GM23248 (cell line): Measurements from ENCODE around the gene SPTBN4.

Source experiments
- EZH2 ChIP-seq: fragments of 200-600 bp; sonication (generic); IDR thresholded peaks from 2 replicates; pipeline ENCODE4 v1.6.1; 2018; ENCODE audit warnings: antibody characterized with exemption, mild to moderate bottlenecking; ENCODE audit not compliant: insufficient read depth, poor library complexity, severe bottlenecking
- EZH2phosphoT487 ChIP-seq: fragments of 200-600 bp; sonication (generic); IDR thresholded peaks from 2 replicates; pipeline ENCODE4 v1.6.1; 2018; ENCODE audit warnings: antibody characterized with exemption, moderate library complexity, mild to moderate bottlenecking, low read depth; ENCODE audit not compliant: insufficient read depth

- TF ChIP-seq EZH2phosphoT487, result no peak
- no peak for TF ChIP-seq EZH2
Measured at GRCh38 chr19:40592170-40592569, 125.4 kb downstream of the SPTBN4 start.
